ENCODE data around the gene MOB3A. TPM values are rescaled to one million over a fixed set of nuclear protein-coding genes. Genes with fewer than 3 reads are reported as not detected.

Gene MOB3A
- polyA plus RNA-seq, 1 of the 3 experiments (the other 2 are of a cell fraction) = 24.1 TPM

DNA sequence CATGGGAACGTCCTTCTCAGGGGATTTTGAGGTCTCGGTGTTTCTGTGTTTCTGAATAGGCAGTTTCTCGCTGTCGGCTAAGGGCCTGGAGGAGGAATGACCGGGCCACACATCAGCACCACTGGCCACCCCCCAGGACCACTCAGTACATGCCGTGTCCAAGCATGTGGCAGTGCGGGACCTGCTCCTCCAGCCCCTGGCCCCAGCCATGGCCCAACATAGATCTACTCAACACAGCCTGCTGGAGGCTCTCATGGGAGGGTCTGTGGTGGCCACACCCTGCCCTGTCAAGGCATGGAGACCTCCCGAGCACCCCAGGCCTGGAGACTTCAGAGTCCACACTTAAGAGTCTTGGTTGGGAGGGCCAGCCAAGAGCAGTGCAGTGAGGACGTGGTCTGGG, 18.1 kb upstream of the MOB3A start:
- no peaks in the 10 kb centered on the region for H3F3A ChIP-seq (replicated peaks; ENCODE audit: insufficient read depth)
- no peak overlapping the region for H3K27ac ChIP-seq (ENCODE audit: low read depth in 2 of 2, low read length in 1 of 2)
- H3K4me2 ChIP-seq = no peak overlapping the region
- 97% methylated on average over 6 of the region's 9 CpGs for WGBS (ENCODE audit: low lambda C conversion rate)
- no peak for DNase-seq
- H3K9ac ChIP-seq = no peak overlapping the region
- no peak for TF ChIP-seq USF2 (IDR thresholded peaks at IDR 0.05; ENCODE audit: borderline replicate concordance, low read depth, low read length)
- TF ChIP-seq MXI1 (IDR thresholded peaks at IDR 0.05; ENCODE audit: low read depth, low read length) = no peak
- no peak for TF ChIP-seq RCOR1 (IDR thresholded peaks at IDR 0.05; ENCODE audit: low read length)
- TF ChIP-seq EP300 (IDR thresholded peaks at IDR 0.05; ENCODE audit: borderline replicate concordance in 1 of 2, low read depth in 1 of 2, low read length in 1 of 2) = no peak
- no peaks in the 10 kb centered on the region for H3K79me2 ChIP-seq (ENCODE audit: insufficient read depth)
- H3K9me2 ChIP-seq = no peaks in the 10 kb centered on the region
- POLR2A ChIA-PET = no interaction called here
- no peaks in the 10 kb centered on the region for H3K4me1 ChIP-seq (ENCODE audit: control insufficient read depth in 1 of 2, insufficient read depth in 2 of 2, low read depth in 1 of 2, low read length in 1 of 2)
- no peak overlapping the region for H3K4me3 ChIP-seq (ENCODE audit: low read depth in 2 of 2, low read length in 1 of 2)
- no peak overlapping the region for H2AFZ ChIP-seq (ENCODE audit: low read depth)
- no peaks in the 10 kb centered on the region for H3K27me3 ChIP-seq (ENCODE audit: insufficient read depth)
- no peaks in the 10 kb centered on the region for H3K9me3 ChIP-seq
- CTCF ChIA-PET = interaction anchor here (0.9 kb wide), 1 partner anchor 20 kb away, joined by 3 read pairs; no protein-coding TSS in a partner anchor
- H3K36me3 ChIP-seq (replicated peaks in 1 of 2; ENCODE audit: control insufficient read depth in 1 of 2, insufficient read depth in 2 of 2, low read length in 1 of 2) = peaks cover 9 to 95% of the 10 kb centered on the region in 2 experiments
- no peaks in the 10 kb centered on the region; the same call in 1 of the 2 replicates for H4K20me1 ChIP-seq (ENCODE audit: insufficient read depth)

DNA sequence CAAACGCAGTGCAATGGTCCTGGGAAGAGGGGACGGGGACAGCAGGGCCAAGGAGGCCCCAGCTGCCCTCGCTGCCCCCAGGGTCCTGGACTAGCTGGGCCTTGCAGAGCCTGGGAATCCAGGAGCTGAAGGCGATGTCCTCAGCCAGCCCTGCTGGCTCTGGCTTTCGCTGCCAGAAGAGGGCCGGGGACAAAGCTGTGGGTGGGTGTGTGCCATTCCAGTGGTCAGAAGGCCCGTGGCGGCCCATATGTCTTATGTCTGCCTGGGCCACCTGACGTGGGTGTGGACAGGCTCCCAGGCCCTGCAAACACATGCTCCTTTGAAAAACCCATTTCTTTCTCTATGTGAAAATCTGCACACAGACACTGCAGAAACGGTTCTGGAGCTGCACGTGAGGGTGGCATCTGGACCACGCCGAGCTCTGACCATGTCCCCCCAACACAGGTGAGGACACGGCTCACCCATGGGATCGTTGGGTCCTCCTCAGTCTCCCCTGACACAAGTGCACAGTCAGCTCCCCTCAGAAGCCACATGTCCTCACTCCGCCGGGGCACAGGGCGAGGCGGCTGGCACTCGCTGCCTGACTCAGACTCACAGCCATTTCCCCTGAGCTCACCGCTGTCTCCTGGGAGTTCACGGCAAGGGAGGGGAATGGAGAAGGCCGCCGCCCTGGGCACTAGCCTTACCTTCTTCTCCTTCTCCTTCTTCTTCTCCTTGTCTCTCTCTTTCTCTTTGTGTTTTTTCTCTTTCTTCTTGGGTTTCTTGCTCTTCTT, 17.5 kb upstream of the MOB3A start:
- TF ChIP-seq RCOR1 (IDR thresholded peaks at IDR 0.05; ENCODE audit: low read length) (no peak), NFIC (IDR thresholded peaks at IDR 0.05; ENCODE audit: borderline replicate concordance) (no peak), GABPA (IDR thresholded peaks at IDR 0.05; ENCODE audit: low read depth) (no peak), USF1 (IDR thresholded peaks at IDR 0.05; ENCODE audit: borderline replicate concordance, low read depth) (no peak), FOXJ3 (CRISPR knock-in tag; IDR thresholded peaks at IDR 0.05) (no peak), FOSL2 (IDR thresholded peaks at IDR 0.05; ENCODE audit: borderline replicate concordance, low read depth) (no peak), MEF2A (IDR thresholded peaks at IDR 0.05; ENCODE audit: borderline replicate concordance, low read depth) (no peak), FOXM1 (IDR thresholded peaks at IDR 0.05; ENCODE audit: low read depth) (no peak)
- Histone ChIP-seq H3K79me2 (ENCODE audit: insufficient read depth) (no peaks in the 10 kb centered on the region), H3K9me2 (no peaks in the 10 kb centered on the region), H3K4me1 (ENCODE audit: control insufficient read depth in 1 of 2, insufficient read depth in 2 of 2, low read depth in 1 of 2, low read length in 1 of 2) (no peaks in the 10 kb centered on the region), H3K27ac (ENCODE audit: low read depth in 2 of 2, low read length in 1 of 2) (no peak overlapping the region), H3K27me3 (ENCODE audit: insufficient read depth) (no peaks in the 10 kb centered on the region), H3K4me2 (no peak overlapping the region), H3K9me3 (no peaks in the 10 kb centered on the region), H4K20me1 (ENCODE audit: insufficient read depth) (no peaks in the 10 kb centered on the region; the same call in 1 of the 2 replicates), H3F3A (replicated peaks; ENCODE audit: insufficient read depth) (no peaks in the 10 kb centered on the region), H2AFZ (ENCODE audit: low read depth) (no peak overlapping the region), H3K36me3 (replicated peaks in 1 of 2; ENCODE audit: control insufficient read depth in 1 of 2, insufficient read depth in 2 of 2, low read length in 1 of 2) (peaks cover 9 to 98% of the 10 kb centered on the region in 2 experiments), H3K4me3 (ENCODE audit: low read depth in 2 of 2, low read length in 1 of 2) (no peak overlapping the region), H3K9ac (no peak overlapping the region)
- no peak for DNase-seq
- ChIA-PET POLR2A (no interaction called here), CTCF (interaction anchor here (0.9 kb wide), 1 partner anchor 20 kb away, joined by 3 read pairs; no protein-coding TSS in a partner anchor)
- WGBS (ENCODE audit: low lambda C conversion rate) = 94% methylated on average over 12 of the region's 24 CpGs
